ENCODE measurements around the gene CCDC32. TPM values are rescaled to one million over a fixed set of nuclear protein-coding genes. Genes with fewer than 3 reads are reported as not detected.

The CCDC32 gene
- total RNA-seq, 2 donors from 2014 or later = 27.5 to 32.0 TPM

GRCh38 chr15:40567111-40567510, 2.3 kb upstream of the CCDC32 start:
- H3K27me3 ChIP-seq = no peaks in the 10 kb centered on the region
- no peak for DNase-seq
- no peak overlapping the region for H3K27ac ChIP-seq
- peaks cover 7% of the 10 kb centered on the region for H3K4me1 ChIP-seq
- no peaks in the 10 kb centered on the region for H3K9me3 ChIP-seq
- intact Hi-C loops (cut with DNase I) = no loop called here
- H3K9ac ChIP-seq (ENCODE audit: low read depth in 2 of 2, low read length in 2 of 2) = no peak overlapping the region
- H3K36me3 ChIP-seq = no peaks in the 10 kb centered on the region
- TF ChIP-seq CTCF (IDR thresholded peaks at IDR 0.05) = no peak
- H3K4me3 ChIP-seq = no peak overlapping the region

- Histone ChIP-seq H3K36me3 (no peaks in the 10 kb centered on the region), H3K9ac (ENCODE audit: low read depth in 2 of 2, low read length in 2 of 2) (peak overlapping the region in 1 of 2 donors; percentile 100), H3K27me3 (no peaks in the 10 kb centered on the region), H3K27ac (peak overlapping the region; percentile 90), H3K4me1 (peaks cover 6% of the 10 kb centered on the region), H3K9me3 (no peaks in the 10 kb centered on the region), H3K4me3 (peak overlapping the region; percentile 93)
- no peak for TF ChIP-seq CTCF (IDR thresholded peaks at IDR 0.05)
- intact Hi-C loops (cut with DNase I) = no loop called here
- peak; percentile 28 for DNase-seq
Measured at GRCh38 chr15:40565333-40566238, 744 bp upstream of the CCDC32 start.

- Histone ChIP-seq H3K4me3 (no peak overlapping the region), H3K4me1 (no peaks in the 10 kb centered on the region)
- intact Hi-C loops (cut with DNase I) = no loop called here
Measured at GRCh38 chr15:40563426-40563825, 1.4 kb downstream of the CCDC32 start.

GRCh38 chr15:40562691-40563090, 2.2 kb downstream of the CCDC32 start:
- TF ChIP-seq CTCF (IDR thresholded peaks at IDR 0.05) = no peak
- Histone ChIP-seq H3K9me3 (no peaks in the 10 kb centered on the region), H3K4me1 (no peaks in the 10 kb centered on the region), H3K9ac (ENCODE audit: low read depth in 2 of 2, low read length in 2 of 2) (no peak overlapping the region), H3K27me3 (no peaks in the 10 kb centered on the region), H3K27ac (no peak overlapping the region), H3K4me3 (no peak overlapping the region), H3K36me3 (no peaks in the 10 kb centered on the region)
- no peak for DNase-seq
- intact Hi-C loops (cut with DNase I) = no loop called here

More at GRCh38 chr15:40563426-40563825, 1.4 kb downstream of the CCDC32 start:
- Histone ChIP-seq H3K27ac (no peak overlapping the region), H3K27me3 (no peaks in the 10 kb centered on the region), H3K9me3 (no peaks in the 10 kb centered on the region), H3K36me3 (no peaks in the 10 kb centered on the region), H3K9ac (ENCODE audit: low read depth in 2 of 2, low read length in 2 of 2) (no peak overlapping the region)
- no peak for DNase-seq
- TF ChIP-seq CTCF (IDR thresholded peaks at IDR 0.05) = no peak

- no peak overlapping the region for H3K9ac ChIP-seq (ENCODE audit: low read depth in 2 of 2, low read length in 2 of 2)
- H3K9me3 ChIP-seq = no peaks in the 10 kb centered on the region
- H3K4me3 ChIP-seq = no peak overlapping the region
- no peak for TF ChIP-seq CTCF (IDR thresholded peaks at IDR 0.05)
- no peak for DNase-seq
- H3K36me3 ChIP-seq = peaks cover 4% of the 10 kb centered on the region
- intact Hi-C loops (cut with DNase I) = no loop called here
- no peak overlapping the region for H3K27ac ChIP-seq
- no peaks in the 10 kb centered on the region for H3K4me1 ChIP-seq
- no peaks in the 10 kb centered on the region for H3K27me3 ChIP-seq
Measured at GRCh38 chr15:40558952-40559742, 5.7 kb downstream of the CCDC32 start.

Measured in colonic mucosa (tissue), 4 donors.